Kidney (tissue), 22 donors: Measurements from ENCODE around the gene IVNS1ABP. TPM values are rescaled to one million over a fixed set of nuclear protein-coding genes. Genes with fewer than 3 reads are reported as not detected.
A peak's percentile ranks its signal among the peaks of the same experiment; 100 is the strongest.
"Not testable (repeated sequence)": the region's sequence is repeated elsewhere in the genome, so short reads cannot be mapped to it uniquely, and the experiment has no call there.

Experiments
- DNase-seq, 5 donors: peaks; one replicate each; pipeline ENCODE4 v3.0.0-alpha.2; 2013 to 2020
- FAIRE-seq: peaks from 2 replicates; lab custom pipeline; 2012; peaks lifted over from hg19 to GRCh38; lab: Jason Lieb, UNC
- H3K27ac ChIP-seq, 2 donors: one replicate each; pipeline ENCODE4 v1.7.0; 2013; ENCODE audit warnings: low read depth in 2 of 2, low read length in 2 of 2, inconsistent platforms in 1 of 2
- H3K27me3 ChIP-seq: one replicate; pipeline ENCODE4 v1.7.1; 2013; ENCODE audit warnings: low read length, inconsistent platforms; ENCODE audit not compliant: control insufficient read depth, insufficient read depth
- H3K36me3 ChIP-seq, 3 donors: one replicate each; pipeline versions ENCODE4 v1.7.0 to v1.7.1; 2013; ENCODE audit warnings: low read length in 3 of 3, control low read depth in 1 of 3, inconsistent platforms in 1 of 3; ENCODE audit not compliant: insufficient read depth in 3 of 3, control insufficient read depth in 2 of 3
- H3K4me1 ChIP-seq, 3 donors: one replicate each; pipeline versions ENCODE4 v1.7.0 to v1.7.1; 2013; ENCODE audit warnings: low read length in 3 of 3, inconsistent platforms in 1 of 3, low read depth in 1 of 3; ENCODE audit not compliant: control insufficient read depth in 2 of 3, insufficient read depth in 2 of 3
- H3K4me3 ChIP-seq, 3 donors: one replicate each; pipeline versions ENCODE4 v1.7.0 to v1.8.1; 2013; ENCODE audit warnings: low read length in 3 of 3, control low read depth in 1 of 3, inconsistent platforms in 1 of 3
- H3K9ac ChIP-seq, 3 donors: one replicate each; pipeline versions ENCODE4 v1.7.0 to v1.7.1; 2013; ENCODE audit warnings: low read length in 3 of 3, control low read depth in 1 of 3, inconsistent platforms in 1 of 3
- H3K9me3 ChIP-seq, 3 donors: one replicate each; pipeline versions ENCODE4 v1.7.0 to v1.7.1; 2013; ENCODE audit warnings: low read length in 3 of 3, control low read depth in 1 of 3, inconsistent platforms in 1 of 3; ENCODE audit not compliant: control insufficient read depth in 2 of 3, insufficient read depth in 1 of 3
- intact Hi-C: fragments of 100-400 bp; cut with DNase I; formaldehyde crosslinking; loops from one replicate; pipeline ENCODE4 v1.11.1; 2022
- long read RNA-seq, 10 donors: library from polyadenylated mRNA in 1 of 10; unstranded in 1 of 10; transcript quantifications; one replicate each; pipeline ENCODE4 v2.0.0 and lab custom pipeline, GENCODE V29; 2021 to 2026
- polyA plus RNA-seq: library from polyadenylated mRNA; stranded (reverse); fragments of 350-450 nt; fragmentation: Illumina TruSeq; extraction: RNeasy Lipid Tissue Mini Kit (QIAGEN cat#74804); gene quantifications from one replicate; pipeline ENCODE4 v1.2.3, GENCODE V29; 2014; ENCODE audit warnings: low read depth, low replicate concordance; ENCODE audit not compliant: insufficient read depth
- total RNA-seq: library from RNA; stranded (reverse); fragmentation: NEBNext Ultra II Directional; extraction: Animal tissue kit (Norgen Biotek cat#: 25700); gene quantifications from one replicate; pipeline ENCODE4 v1.2.1, GENCODE V29; 2021
- TF ChIP-seq, protein P1 (sequence below): IDR thresholded peaks from 3 replicates; pipeline ENCODE4 v1.5.1; 2012; ENCODE audit warnings: mild to moderate bottlenecking, moderate library complexity, borderline replicate concordance; ENCODE audit not compliant: insufficient read depth; ENCODE audit errors: extremely low read depth
- donor health status: control.
- donor health status: control.
- donor health status: control.
- donor health status: control.
- donor health status: control.
- donor health status: DM: yes; HTN: yes; CAD: no.
- donor health status: Normal renal cell carcinoma (clear cell type).

The IVNS1ABP gene
- total RNA-seq: 198 TPM
- polyA plus RNA-seq: 115 TPM
- long read RNA-seq, donor 1, full-length matches to known transcripts: 13 of 75 reads
- long read RNA-seq, donor 1, partial matches to known transcripts: 62 of 75 reads
- long read RNA-seq, donor 1, other reads (novel, unspliced or antisense): 0 of 75 reads
- long read RNA-seq, donor 2, full-length matches to known transcripts: 20 of 165 reads
- long read RNA-seq, donor 2, partial matches to known transcripts: 145 of 165 reads
- long read RNA-seq, donor 2, other reads (novel, unspliced or antisense): 0 of 165 reads
- long read RNA-seq, donor 3, full-length matches to known transcripts: 64 of 224 reads
- long read RNA-seq, donor 3, partial matches to known transcripts: 160 of 224 reads
- long read RNA-seq, donor 3, other reads (novel, unspliced or antisense): 0 of 224 reads
- long read RNA-seq, donor 4, full-length matches to known transcripts: 22 of 67 reads
- long read RNA-seq, donor 4, partial matches to known transcripts: 45 of 67 reads
- long read RNA-seq, donor 4, other reads (novel, unspliced or antisense): 0 of 67 reads
- long read RNA-seq, donor 5, full-length matches to known transcripts: 3 of 16 reads
- long read RNA-seq, donor 5, partial matches to known transcripts: 13 of 16 reads
- long read RNA-seq, donor 5, other reads (novel, unspliced or antisense): 0 of 16 reads
- long read RNA-seq, donor 6, full-length matches to known transcripts: 16 of 73 reads
- long read RNA-seq, donor 6, partial matches to known transcripts: 57 of 73 reads
- long read RNA-seq, donor 6, other reads (novel, unspliced or antisense): 0 of 73 reads
- long read RNA-seq, donor 7, full-length matches to known transcripts: 66 of 91 reads
- long read RNA-seq, donor 7, partial matches to known transcripts: 17 of 91 reads
- long read RNA-seq, donor 7, other reads (novel, unspliced or antisense): 8 of 91 reads
- long read RNA-seq, donor 8, full-length matches to known transcripts: 16 of 117 reads
- long read RNA-seq, donor 8, partial matches to known transcripts: 101 of 117 reads
- long read RNA-seq, donor 8, other reads (novel, unspliced or antisense): 0 of 117 reads
- long read RNA-seq, donor 9, full-length matches to known transcripts: 6 of 59 reads
- long read RNA-seq, donor 9, partial matches to known transcripts: 53 of 59 reads
- long read RNA-seq, donor 9, other reads (novel, unspliced or antisense): 0 of 59 reads
- long read RNA-seq, donor 10, full-length matches to known transcripts: 35 of 190 reads
- long read RNA-seq, donor 10, partial matches to known transcripts: 155 of 190 reads
- long read RNA-seq, donor 10, other reads (novel, unspliced or antisense): 0 of 190 reads

DNA sequence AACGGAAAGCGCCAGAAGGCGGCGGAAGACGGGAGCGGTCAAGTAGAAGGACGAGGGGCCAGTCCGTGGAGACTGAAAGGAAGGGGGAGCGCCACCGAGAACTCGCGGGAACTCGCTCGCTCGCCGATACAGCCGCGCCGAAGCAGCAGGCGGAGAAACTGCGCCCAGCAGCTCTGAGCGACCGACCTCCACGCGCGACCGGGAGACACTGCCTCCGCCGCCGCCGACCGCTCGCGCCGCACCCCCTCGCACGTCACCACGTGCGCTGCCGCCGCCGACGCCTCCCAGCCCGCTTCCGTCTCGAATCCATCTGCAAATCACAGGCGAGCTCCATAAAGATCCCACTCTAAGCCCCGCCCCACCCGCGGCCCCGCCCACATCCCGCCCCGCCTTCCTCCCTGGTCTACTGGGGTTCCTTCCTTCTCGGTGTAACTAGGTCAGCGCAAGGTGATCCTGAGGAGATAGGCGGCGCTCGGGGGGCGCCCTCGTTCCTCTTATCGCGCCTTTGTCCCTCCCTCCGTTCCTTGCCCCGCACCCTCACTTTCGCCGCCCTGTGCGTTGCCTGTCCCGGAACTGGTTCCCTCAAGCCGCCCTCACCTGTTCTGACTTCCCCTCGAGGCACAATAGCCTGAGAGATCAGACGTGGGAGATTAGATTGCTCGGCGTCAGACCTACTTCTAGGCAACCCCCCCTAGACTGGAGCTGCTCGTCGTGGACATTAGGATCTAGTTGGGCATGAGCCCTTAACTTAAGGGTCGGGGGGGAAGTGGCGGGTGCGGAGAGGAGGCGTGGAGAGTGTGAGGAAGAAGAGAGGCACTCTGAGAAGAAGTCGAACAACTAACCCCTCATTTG is at the start of gene IVNS1ABP:
Gene IVNS1ABP, minus strand, starts transcription at position 210 of the 852 bp plus-strand sequence. CDS start 7,750 bp downstream, outside the sequence.
- H3K36me3 ChIP-seq: peaks cover 0 to 4% (median 0%) of the 10 kb centered on the region in 3 donors
- H3K9ac ChIP-seq: peak within 1 kb of the TSS; percentile 69 to 98 (median 75)
- H3K4me3 ChIP-seq: peak within 1 kb of the TSS; percentile 69 to 95 (median 82)
- H3K9me3 ChIP-seq: no peaks in the 10 kb centered on the region
- FAIRE-seq (no peak), DNase-seq (peak; percentile 96 to 100 (median 98))
- H3K27me3 ChIP-seq: no peaks in the 10 kb centered on the region
- TF ChIP-seq, protein P1, sequence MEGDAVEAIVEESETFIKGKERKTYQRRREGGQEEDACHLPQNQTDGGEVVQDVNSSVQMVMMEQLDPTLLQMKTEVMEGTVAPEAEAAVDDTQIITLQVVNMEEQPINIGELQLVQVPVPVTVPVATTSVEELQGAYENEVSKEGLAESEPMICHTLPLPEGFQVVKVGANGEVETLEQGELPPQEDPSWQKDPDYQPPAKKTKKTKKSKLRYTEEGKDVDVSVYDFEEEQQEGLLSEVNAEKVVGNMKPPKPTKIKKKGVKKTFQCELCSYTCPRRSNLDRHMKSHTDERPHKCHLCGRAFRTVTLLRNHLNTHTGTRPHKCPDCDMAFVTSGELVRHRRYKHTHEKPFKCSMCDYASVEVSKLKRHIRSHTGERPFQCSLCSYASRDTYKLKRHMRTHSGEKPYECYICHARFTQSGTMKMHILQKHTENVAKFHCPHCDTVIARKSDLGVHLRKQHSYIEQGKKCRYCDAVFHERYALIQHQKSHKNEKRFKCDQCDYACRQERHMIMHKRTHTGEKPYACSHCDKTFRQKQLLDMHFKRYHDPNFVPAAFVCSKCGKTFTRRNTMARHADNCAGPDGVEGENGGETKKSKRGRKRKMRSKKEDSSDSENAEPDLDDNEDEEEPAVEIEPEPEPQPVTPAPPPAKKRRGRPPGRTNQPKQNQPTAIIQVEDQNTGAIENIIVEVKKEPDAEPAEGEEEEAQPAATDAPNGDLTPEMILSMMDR: peak; percentile 43
- intact Hi-C loops: no loop called here
- peaks cover 0 to 7% (median 6%) of the 10 kb centered on the region in 3 donors for H3K4me1 ChIP-seq
- H3K27ac ChIP-seq: peak within 1 kb of the TSS; percentile 97

DNA sequence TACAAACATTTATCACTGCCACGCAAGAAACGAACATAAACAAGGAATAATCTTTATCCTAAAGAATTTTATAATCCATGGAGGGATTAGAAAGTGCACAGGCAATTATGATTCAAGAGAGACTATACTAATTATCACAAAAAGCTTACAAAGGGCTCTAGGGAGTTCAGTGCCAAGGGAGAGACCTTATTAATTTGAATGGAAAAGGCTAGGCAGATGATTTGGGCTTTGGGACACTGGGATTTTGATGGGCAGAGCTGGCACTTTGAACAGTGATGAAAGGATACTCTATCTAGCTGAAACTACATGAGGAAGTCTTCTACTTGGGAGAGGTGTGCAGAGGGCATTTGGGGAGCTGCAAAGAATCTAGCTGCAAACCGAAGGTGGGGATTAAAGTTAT is 48.9 kb upstream of the IVNS1ABP start:
- Histone ChIP-seq H3K27ac (no peak overlapping the region), H3K9me3 (peaks cover 0 to 5% (median 3%) of the 10 kb centered on the region in 3 donors), H3K4me1 (no peaks in the 10 kb centered on the region), H3K27me3 (no peaks in the 10 kb centered on the region), H3K4me3 (no peak overlapping the region), H3K36me3 (no peaks in the 10 kb centered on the region), H3K9ac (no peak overlapping the region)
- FAIRE-seq (no peak), DNase-seq (no peak)
- intact Hi-C loops: no loop called here
- TF ChIP-seq, protein P1: no peak

DNA sequence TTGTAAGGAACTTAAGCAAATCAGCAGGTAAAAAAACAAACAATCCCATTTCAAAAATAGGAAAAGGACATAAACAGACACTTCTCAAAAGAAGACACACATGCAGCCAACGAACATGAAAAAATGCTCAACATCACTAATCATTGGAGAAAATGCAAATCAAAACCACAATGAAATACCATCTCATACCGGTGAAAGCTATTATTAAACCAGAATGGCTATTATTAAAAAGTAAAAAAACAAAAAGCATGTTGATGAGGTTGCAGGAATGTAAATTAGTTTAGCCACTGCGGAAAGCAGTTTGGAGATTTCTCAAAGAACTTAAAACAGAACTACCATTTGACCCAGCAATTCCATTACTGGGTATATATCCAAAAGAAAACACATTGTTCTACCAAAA is 47.5 kb upstream of the IVNS1ABP start:
- H3K4me3 ChIP-seq, DNase-seq, H3K4me1 ChIP-seq, FAIRE-seq, H3K9ac ChIP-seq, H3K9me3 ChIP-seq, H3K27ac ChIP-seq, H3K36me3 ChIP-seq, H3K27me3 ChIP-seq, intact Hi-C loops: not testable (repeated sequence)
